Stimulated activated CD8-positive, alpha-beta memory T cell treated with anti-CD3 and anti-CD28 coated beads, Interleukin-15, amount 100 ng/mL, for 48 hours (primary cell): ENCODE results near the gene ST6GALNAC1.
"Not testable (repeated sequence)": the region's sequence is repeated elsewhere in the genome, so short reads cannot be mapped to it uniquely, and the experiment has no call there.

Experiments
- DNase-seq, 2 donors: peaks; one replicate each; pipeline ENCODE4 v3.0.0-alpha.2; 2020; ENCODE audit warnings: low read depth in 2 of 2

Gene ST6GALNAC1

DNA sequence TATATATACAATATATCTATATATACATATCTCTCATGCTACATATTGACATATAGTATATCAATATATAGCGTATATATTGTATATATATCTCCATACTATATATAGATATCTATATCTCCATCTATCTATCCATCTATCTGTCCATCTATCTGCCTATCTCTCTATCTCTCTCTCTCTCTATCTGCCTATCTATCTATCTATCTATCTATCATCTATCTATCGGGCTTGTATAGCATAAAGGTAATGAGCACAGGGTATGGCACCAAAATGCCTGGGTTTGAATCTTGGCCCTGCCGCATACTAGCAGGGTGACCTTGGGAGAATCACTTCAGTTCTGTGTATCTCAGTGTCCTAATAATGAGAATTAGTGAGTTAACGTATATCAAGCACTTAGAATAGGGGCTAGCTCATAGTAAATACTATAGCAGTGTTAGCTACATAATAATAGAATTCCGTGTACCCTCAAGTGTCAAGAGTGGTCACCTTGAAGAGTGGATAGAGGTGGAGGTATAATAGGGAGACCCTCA, 1.5 kb downstream of the ST6GALNAC1 start:
- DNase-seq, result no peak

GRCh38 chr17:76641501-76641900, 2.1 kb downstream of the ST6GALNAC1 start:
- DNase-seq, result no peak

GRCh38 chr17:76640550-76641380, 2.8 kb downstream of the ST6GALNAC1 start:
- no peak for DNase-seq

DNA sequence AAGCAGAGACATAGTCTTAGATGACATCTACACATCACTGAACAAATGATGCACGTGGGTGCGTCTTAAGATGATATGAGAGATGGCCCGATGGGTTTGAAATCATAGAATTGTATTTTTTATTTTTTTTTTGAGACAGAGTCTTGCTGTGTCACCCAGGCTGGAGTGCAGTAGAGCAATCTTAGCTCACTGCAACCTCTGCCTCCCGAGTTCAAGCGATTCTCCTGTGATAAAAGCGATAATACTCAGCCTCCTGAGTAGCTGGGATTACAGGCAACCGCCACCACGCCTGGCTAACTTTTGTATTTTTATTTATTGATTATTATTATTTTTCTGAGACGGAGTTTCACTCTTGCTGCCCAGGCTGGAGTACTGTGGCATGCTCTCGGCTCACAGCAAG, 5.3 kb downstream of the ST6GALNAC1 start:
- DNase-seq, result no peak

GRCh38 chr17:76636486-76637206, 6.9 kb downstream of the ST6GALNAC1 start:
- DNase-seq, result not testable (repeated sequence)

- DNase-seq, result no peak
Observed at GRCh38 chr17:76635659-76636360, 7.7 kb downstream of the ST6GALNAC1 start.

GRCh38 chr17:76635039-76635438, 8.5 kb downstream of the ST6GALNAC1 start:
- DNase-seq, result no peak

DNA sequence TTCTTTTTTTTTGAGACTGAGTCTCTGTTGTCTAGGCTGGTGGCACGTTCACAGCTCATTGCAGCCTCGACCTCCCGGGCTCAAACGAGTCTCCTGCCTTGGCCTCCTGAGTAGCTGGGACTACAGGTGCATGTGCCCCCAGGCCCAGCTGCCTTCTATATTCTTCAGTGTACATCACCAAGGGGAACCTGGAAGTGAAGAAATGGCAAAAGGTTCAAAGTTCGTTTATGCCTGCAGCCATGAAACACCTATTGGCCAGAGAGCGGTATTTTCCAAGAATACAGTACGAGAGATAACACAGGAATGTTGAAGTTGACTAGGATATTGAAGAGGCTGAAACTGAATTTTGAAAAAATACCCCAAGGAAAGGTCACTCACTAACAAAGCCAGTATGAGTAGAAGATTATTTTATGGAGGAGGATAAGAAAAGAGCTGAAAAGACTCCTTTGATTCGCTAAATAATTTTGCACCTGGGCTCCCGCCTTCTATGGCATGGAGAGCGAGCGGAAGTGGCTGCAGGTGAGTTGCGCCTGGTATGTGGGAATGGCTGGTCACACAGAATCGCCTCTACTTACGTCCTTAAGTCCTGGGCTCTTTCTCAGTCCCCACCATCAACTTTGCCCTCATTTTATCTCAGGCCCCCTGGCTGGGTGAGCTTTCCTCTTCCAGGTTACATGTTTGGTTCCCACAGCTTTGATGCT, 9.8 kb downstream of the ST6GALNAC1 start:
- no peak for DNase-seq

DNA sequence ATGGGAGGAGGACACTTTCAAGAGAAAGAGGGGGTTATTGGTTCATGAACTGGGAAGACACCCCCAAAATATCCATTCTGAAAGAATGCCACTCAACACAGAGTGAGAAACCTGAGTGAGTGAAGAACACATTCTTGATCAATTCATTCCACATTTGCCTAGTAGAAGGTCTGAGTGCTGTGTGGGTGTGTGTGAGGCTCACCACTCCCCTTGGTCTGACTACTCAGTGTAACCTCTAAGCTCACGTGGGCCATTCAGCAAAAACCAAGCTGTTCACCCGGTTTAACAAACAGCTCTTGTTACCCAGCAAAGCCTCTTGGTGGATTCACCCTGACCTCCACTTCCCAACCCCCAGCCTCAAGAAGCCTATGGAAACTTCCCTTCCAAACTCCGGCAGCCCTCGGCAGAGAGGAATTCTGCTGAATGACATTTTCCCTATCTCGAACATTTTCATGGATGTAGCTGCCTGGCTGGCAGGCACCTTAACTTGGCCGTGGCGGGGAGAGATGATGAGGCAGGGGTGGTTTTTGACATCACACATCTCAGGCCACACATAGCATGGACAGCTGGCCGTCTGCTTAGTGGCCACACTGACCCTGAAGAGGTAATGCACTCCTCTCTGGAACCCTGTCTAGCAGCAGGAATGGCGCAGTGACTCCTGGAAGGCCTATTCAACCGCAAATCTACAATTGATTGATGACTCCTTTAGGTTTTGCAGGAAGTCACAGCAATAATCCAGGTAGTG, 11.6 kb downstream of the ST6GALNAC1 start:
- peak in 1 of 2 donors; percentile 14 for DNase-seq

DNA sequence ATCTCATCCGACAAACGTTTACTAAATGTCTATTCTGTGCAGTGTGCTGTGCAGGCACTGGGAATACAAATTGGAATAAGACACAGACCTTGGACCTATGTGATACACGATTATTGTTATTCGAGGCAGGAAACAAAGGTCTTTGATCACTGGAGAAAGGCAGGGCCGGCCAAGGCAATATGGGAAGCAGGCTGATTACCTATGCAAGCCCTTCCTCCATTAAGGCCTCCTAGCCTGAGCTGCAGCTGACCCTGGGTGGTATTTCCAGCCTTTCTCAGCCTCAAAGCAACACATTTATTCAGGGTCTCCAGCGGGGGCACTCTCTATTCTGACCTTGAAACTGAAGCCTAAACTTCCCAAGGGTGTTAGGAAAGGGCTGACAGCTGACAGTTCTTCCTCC, 13.4 kb downstream of the ST6GALNAC1 start:
- no peak for DNase-seq

GRCh38 chr17:76627510-76627909, 16.0 kb downstream of the ST6GALNAC1 start:
- no peak for DNase-seq

DNA sequence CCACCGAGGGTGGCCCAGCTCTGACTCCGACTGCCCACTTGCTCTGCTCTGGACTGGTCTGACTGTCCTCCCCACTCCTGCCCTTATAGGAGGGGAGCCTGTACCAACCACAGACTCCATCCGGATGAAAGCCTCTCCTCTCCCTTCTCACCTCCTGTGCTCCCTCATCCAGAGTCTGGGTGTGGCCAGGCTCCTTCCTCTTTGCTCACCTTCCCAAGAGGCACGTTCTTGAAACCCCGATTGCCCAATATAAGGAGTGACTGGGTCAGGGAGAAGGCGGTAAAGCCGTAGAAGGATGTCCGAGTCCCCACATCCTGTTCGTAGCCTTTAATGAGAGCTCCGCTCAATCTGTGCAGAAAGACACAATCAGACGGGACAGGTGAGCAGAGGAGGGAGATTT, 17.1 kb downstream of the ST6GALNAC1 start:
- no peak for DNase-seq

- no peak for DNase-seq
Observed at GRCh38 chr17:76625496-76625895, 18.1 kb downstream of the ST6GALNAC1 start.

- DNase-seq, result peak; percentile 53 to 54
Observed at GRCh38 chr17:76623271-76624146, 20.0 kb downstream of the ST6GALNAC1 start.

GRCh38 chr17:76617838-76618237, 25.7 kb downstream of the ST6GALNAC1 start:
- DNase-seq, result no peak

DNA sequence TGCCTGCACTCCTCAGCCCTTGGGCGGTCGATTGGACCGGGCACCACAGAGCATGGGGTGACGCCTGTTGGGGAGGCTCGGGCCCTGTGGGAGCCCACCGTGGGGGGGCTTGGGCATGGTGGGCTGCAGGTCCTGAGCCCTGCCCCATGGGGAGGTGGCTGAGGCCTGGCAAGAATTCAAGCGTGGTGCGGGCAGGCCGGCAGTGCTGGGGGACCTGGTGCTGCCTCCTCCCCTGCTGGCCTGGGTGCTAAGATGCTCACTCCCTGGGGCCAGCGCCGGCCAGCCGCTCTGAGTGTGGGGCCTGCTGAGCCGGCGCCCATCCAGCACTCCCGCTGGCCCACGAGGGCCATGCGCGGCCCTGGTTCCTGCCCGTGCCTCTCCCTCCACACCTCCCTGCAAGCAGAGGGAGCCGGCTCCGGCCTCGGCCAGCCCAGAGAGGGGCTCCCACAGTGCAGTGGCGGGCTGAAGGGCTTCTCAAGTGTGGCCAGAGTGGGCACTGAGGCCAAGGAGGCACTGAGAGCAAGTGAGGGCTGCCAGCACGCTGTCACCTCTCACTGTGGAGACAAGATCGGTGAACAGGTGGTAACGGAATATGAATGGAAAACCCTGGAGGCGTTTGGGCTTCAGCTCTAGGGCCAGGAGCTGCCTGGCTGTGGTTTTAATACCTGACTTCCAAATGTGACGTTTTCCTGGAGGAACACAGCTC, 28.5 kb downstream of the ST6GALNAC1 start:
- no peak for DNase-seq

GRCh38 chr17:76614064-76614759, 29.3 kb downstream of the ST6GALNAC1 start:
- not testable (repeated sequence) for DNase-seq

DNA sequence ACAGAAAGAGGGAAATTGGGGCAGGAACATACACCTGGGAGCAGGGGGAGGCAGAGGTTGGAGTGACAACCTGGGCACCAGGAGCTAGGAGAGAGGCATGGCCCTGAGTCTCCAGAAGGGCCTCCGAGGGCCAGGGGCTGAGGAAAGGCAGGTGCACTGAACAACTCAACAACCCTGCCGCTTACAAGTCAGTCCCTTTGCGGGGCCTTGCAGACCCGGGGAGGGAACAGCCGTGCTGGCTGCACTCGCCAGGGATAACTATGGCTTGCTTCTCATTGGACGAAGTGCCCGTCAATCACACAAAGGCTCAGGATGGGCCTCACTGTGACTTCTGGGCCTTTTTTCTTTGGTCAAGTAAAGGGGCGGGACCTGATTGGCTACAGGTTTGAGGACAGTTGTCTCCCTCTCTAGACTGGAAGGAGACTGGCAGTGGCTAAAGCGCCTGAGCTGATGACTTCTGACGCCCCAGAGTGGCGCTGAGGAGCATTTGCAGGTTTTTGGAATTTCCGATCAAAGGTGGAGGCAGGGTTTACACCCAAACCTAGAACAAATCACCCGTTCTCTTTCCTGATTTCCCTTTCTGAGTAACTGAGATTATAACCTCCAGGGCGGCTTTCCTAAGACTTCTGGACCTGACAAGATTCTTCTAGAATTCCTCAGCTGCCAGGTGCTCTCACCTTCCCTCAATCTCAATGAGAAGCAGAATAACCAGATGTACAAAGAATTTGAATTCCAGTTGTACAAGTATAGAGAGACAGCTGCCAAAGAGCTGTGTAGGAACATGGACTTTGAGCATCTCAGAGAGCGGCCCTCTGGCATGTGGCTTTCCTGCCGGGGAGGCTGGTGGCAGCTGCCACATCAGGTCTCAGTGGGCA, 30.3 kb downstream of the ST6GALNAC1 start:
- DNase-seq, result no peak
